Fibroblast of lung (primary cell): ENCODE measurements around the gene DES. TPM values are rescaled to one million over a fixed set of nuclear protein-coding genes. Genes with fewer than 3 reads are reported as not detected.
A peak's percentile ranks its signal among the peaks of the same experiment; 100 is the strongest.

ENCODE experiments used
- DNase-seq, 2 donors: peaks; one replicate each; pipeline versions ENCODE4 v3.0.0 to v3.0.0-alpha.2; 2010; ENCODE audit warnings: low read depth in 2 of 2
- H2AFZ ChIP-seq: 2 replicates; pipeline ENCODE4 v1.5.1; 2012; ENCODE audit warnings: low read length, control low read depth, inconsistent platforms
- H3K27ac ChIP-seq: 2 replicates; pipeline ENCODE4 v1.5.1; 2011; ENCODE audit warnings: low read length, control low read depth; ENCODE audit not compliant: insufficient read depth
- H3K27me3 ChIP-seq: 2 replicates; pipeline ENCODE4 v1.5.1; 2011; ENCODE audit warnings: mild to moderate bottlenecking, low read length; ENCODE audit not compliant: control insufficient read depth, insufficient read depth
- H3K36me3 ChIP-seq: 2 replicates; pipeline ENCODE4 v1.5.1; 2011; ENCODE audit warnings: low read length; ENCODE audit not compliant: control insufficient read depth, insufficient read depth
- H3K4me1 ChIP-seq: 2 replicates; pipeline ENCODE4 v1.5.1; 2011; ENCODE audit warnings: low read length; ENCODE audit not compliant: control insufficient read depth, insufficient read depth; ENCODE audit errors: extremely low read depth
- H3K4me2 ChIP-seq: 2 replicates; pipeline ENCODE4 v1.5.1; 2011; ENCODE audit warnings: low read length, control low read depth; ENCODE audit not compliant: insufficient read depth; ENCODE audit errors: extremely low read depth
- H3K4me3 ChIP-seq, 4 experiments: fragments of 200-600 bp in 1 of 4; sonication (generic) in 1 of 4; replicated peaks in 1 of 4; 2 replicates each; pipeline ENCODE4 v1.5.1; 2011 to 2016; ENCODE audit warnings: low read length in 4 of 4, low read depth in 3 of 4, mild to moderate bottlenecking in 3 of 4, control low read depth in 2 of 4, inconsistent platforms in 1 of 4, mixed read lengths in 1 of 4; ENCODE audit not compliant: insufficient read depth in 1 of 4; ENCODE audit errors: control extremely low read depth in 1 of 4
- H3K79me2 ChIP-seq: 2 replicates; pipeline ENCODE4 v1.5.1; 2012; ENCODE audit warnings: mild to moderate bottlenecking, low read length, inconsistent platforms; ENCODE audit not compliant: control insufficient read depth, insufficient read depth
- H3K9ac ChIP-seq: 2 replicates; pipeline ENCODE4 v1.5.1; 2011; ENCODE audit warnings: mild to moderate bottlenecking, low read length, control low read depth; ENCODE audit not compliant: insufficient read depth
- H3K9me3 ChIP-seq: 2 replicates; pipeline ENCODE4 v1.5.1; 2012; ENCODE audit warnings: low read depth, low read length; ENCODE audit not compliant: control insufficient read depth, insufficient read depth
- H4K20me1 ChIP-seq: 2 replicates; pipeline ENCODE4 v1.5.1; 2011; ENCODE audit warnings: low read length; ENCODE audit not compliant: control insufficient read depth, insufficient read depth; ENCODE audit errors: extremely low read depth
- CTCF ChIP-seq, 2 donors: IDR thresholded peaks in 1 of 2; conservative IDR thresholded peaks in 1 of 2; 1 replicate in 1 of 2; 2 replicates in 1 of 2; pipeline ENCODE4 v1.5.1; 2011 to 2012; ENCODE audit warnings: low read length in 2 of 2, control low read depth in 1 of 2, inconsistent platforms in 1 of 2, low read depth in 1 of 2, mild to moderate bottlenecking in 1 of 2
- EZH2 ChIP-seq: IDR thresholded peaks from 2 replicates; pipeline ENCODE4 v1.5.1; 2012; ENCODE audit warnings: low read length, control low read depth, mild to moderate bottlenecking; ENCODE audit errors: missing control alignments
- polyA plus RNA-seq, 2 donors: library from polyadenylated mRNA; depleted of rRNA in 1 of 2; stranded (reverse) in 1 of 2; unstranded in 1 of 2; fragments of >200 nt; gene quantifications; 2 replicates each; pipeline ENCODE4 v1.2.1, GENCODE V29; 2011 to 2012; ENCODE audit warnings: missing spikeins in 1 of 2
- total RNA-seq: library from RNA; depleted of rRNA; stranded (reverse); fragments of >200 nt; gene quantifications from 2 replicates; pipeline ENCODE4 v1.2.1, GENCODE V29; 2014

Gene DES
- total and polyA plus RNA-seq, 2 donors (not counting 1 experiment from before 2014, with no cell fraction given), result 11.0 to 34.7 TPM

- Histone ChIP-seq H3K4me2 (peak overlapping the region; percentile 88), H3K27me3 (peaks cover 9% of the 10 kb centered on the region), H3K9me3 (no peaks in the 10 kb centered on the region), H3K36me3 (no peaks in the 10 kb centered on the region), H4K20me1 (no peaks in the 10 kb centered on the region), H3K79me2 (no peaks in the 10 kb centered on the region), H3K27ac (no peak overlapping the region), H3K4me1 (peaks cover 14% of the 10 kb centered on the region), H2AFZ (peak overlapping the region; percentile 26), H3K4me3 (peak overlapping the region; percentile 28 to 58 (median 40)), H3K9ac (peak overlapping the region; percentile 42)
- peak; percentile 53 for TF ChIP-seq EZH2
- no peak for TF ChIP-seq CTCF (conservative IDR thresholded peaks at IDR 0.05 in 1 of 2, IDR thresholded peaks at IDR 0.05 in 1 of 2; ENCODE audit: low read depth in 1 of 2, low read length in 2 of 2)
- DNase-seq, result peak; percentile 58 to 69
These were observed 23.5 kb downstream of the DES start for GRCh38 chr2:219441451-219442255.

- peaks cover 6% of the 10 kb centered on the region for H3K27me3 ChIP-seq
- H3K27ac ChIP-seq, result no peak overlapping the region
- no peaks in the 10 kb centered on the region for H4K20me1 ChIP-seq
- no peak overlapping the region for H3K9ac ChIP-seq
- H3K9me3 ChIP-seq, result no peaks in the 10 kb centered on the region
- no peak for DNase-seq
- peak overlapping the region; percentile 19 to 58 (median 40) for H3K4me3 ChIP-seq
- no peak overlapping the region for H2AFZ ChIP-seq
- H3K4me2 ChIP-seq, result peak overlapping the region; percentile 35
- no peaks in the 10 kb centered on the region for H3K79me2 ChIP-seq
- H3K4me1 ChIP-seq, result peaks cover 14% of the 10 kb centered on the region
- no peak for TF ChIP-seq EZH2
- no peak for TF ChIP-seq CTCF (conservative IDR thresholded peaks at IDR 0.05 in 1 of 2, IDR thresholded peaks at IDR 0.05 in 1 of 2; ENCODE audit: low read depth in 1 of 2, low read length in 2 of 2)
- no peaks in the 10 kb centered on the region for H3K36me3 ChIP-seq
These were observed 24.3 kb downstream of the DES start for GRCh38 chr2:219442256-219443015.

- peaks cover 14% of the 10 kb centered on the region for H3K4me1 ChIP-seq
- H2AFZ ChIP-seq, result no peak overlapping the region
- H3K9me3 ChIP-seq, result no peaks in the 10 kb centered on the region
- H3K36me3 ChIP-seq, result no peaks in the 10 kb centered on the region
- H3K79me2 ChIP-seq, result no peaks in the 10 kb centered on the region
- peak overlapping the region in 3 of 4 experiments; percentile 35 to 58 (median 45) for H3K4me3 ChIP-seq
- TF ChIP-seq CTCF (conservative IDR thresholded peaks at IDR 0.05 in 1 of 2, IDR thresholded peaks at IDR 0.05 in 1 of 2; ENCODE audit: low read depth in 1 of 2, low read length in 2 of 2), result no peak
- TF ChIP-seq EZH2, result no peak
- peak overlapping the region; percentile 25 for H3K4me2 ChIP-seq
- H3K27me3 ChIP-seq, result peaks cover 6% of the 10 kb centered on the region
- H3K27ac ChIP-seq, result no peak overlapping the region
- H3K9ac ChIP-seq, result no peak overlapping the region
- DNase-seq, result no peak
- H4K20me1 ChIP-seq, result no peaks in the 10 kb centered on the region
These were observed 25.0 kb downstream of the DES start for GRCh38 chr2:219443016-219443696.
